Panc1 (cell line): Measurements from ENCODE around the gene CMTM4.

Experiments
- CTCF ChIP-seq: fragments of 450-650 bp; IDR thresholded peaks from 2 replicates; pipeline ENCODE4 v1.5.1; 2017; ENCODE audit warnings: mild to moderate bottlenecking
- REST ChIP-seq, 2 experiments: IDR thresholded peaks; 2 replicates each; pipeline ENCODE4 v1.6.1; 2011 to 2012; ENCODE audit warnings: low read depth in 2 of 2, control low read depth in 1 of 2, low read length in 1 of 2, mild to moderate bottlenecking in 1 of 2, moderate library complexity in 1 of 2; ENCODE audit not compliant: insufficient read depth in 1 of 2

GRCh38 chr16:66695935-66696668 is 441 bp downstream of the CMTM4 start:
- no peak for TF ChIP-seq CTCF
- no peak for TF ChIP-seq REST (IDR thresholded peaks at IDR 0.05; ENCODE audit: insufficient read depth in 1 of 2, low read depth in 2 of 2, low read length in 1 of 2)
